NCI-H526 (cell line): ENCODE data around the gene MID1.

ENCODE experiments used
- DNase-seq, 2 experiments: peaks; one replicate each; lab custom pipeline; 2025; lab: John Stamatoyannopoulos, UW

MID1 gene

GRCh38 chrX:10533696-10534365 lies 86.6 kb downstream of the MID1 start:
- DNase-seq, result no peak

GRCh38 chrX:10531927-10532326 lies 88.5 kb downstream of the MID1 start:
- no peak for DNase-seq

GRCh38 chrX:10529344-10529743 lies 91.0 kb downstream of the MID1 start:
- no peak for DNase-seq

DNA sequence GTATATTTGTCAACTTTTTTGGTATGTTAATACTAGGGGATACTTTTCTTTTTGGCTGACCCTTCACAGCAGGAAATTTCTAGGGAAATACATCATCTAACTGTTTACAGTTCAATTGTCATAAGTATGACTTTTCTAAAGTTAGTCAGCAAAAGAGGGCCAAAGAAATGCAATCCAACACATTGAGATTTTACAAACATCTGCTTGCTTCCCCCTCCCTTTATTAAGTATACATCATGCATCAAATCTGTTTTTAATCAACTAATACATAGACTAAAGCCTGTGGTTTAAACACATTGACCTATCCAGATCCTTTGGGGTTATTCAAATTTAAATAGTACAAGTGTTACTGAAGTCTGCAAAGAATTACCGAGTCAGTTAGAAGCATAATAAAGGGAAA lies 93.9 kb downstream of the MID1 start:
- no peak for DNase-seq

DNA sequence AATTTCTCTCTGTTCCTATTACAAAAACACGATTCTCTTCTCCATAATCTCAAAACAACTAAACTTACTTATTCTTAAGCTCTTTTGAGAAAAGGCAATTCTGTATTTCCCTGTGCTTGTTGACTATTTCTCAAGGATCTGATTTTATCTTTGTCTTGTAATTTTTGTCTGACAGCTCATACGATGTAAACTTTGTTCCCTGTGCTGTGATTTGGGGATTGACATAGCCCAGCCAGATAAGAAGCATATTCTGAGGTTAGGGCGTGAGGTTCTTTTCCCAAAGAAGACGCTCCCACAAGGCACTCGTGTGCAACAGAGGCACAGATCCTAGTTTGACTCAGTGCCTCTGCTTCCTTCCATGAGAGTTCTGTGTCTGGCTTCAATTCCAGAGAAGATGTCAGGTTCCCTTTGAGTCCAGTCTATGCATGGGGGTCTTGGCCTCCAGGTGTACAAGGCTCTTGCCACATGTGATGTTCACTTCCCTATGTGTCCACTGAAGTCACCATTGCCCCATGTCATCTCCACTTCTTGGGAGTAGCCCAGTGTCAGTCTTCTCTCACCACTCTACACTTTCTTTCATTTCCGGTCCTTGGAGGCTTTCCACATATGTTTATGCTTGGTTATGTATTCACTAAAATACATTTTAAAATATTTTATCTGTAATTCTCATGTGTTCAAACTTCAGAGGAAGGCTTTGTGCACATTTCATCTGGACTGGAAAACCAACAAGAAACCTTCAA lies 94.8 kb downstream of the MID1 start:
- no peak for DNase-seq

- DNase-seq, result no peak
These were observed 95.8 kb downstream of the MID1 start for GRCh38 chrX:10524578-10524977.

DNA sequence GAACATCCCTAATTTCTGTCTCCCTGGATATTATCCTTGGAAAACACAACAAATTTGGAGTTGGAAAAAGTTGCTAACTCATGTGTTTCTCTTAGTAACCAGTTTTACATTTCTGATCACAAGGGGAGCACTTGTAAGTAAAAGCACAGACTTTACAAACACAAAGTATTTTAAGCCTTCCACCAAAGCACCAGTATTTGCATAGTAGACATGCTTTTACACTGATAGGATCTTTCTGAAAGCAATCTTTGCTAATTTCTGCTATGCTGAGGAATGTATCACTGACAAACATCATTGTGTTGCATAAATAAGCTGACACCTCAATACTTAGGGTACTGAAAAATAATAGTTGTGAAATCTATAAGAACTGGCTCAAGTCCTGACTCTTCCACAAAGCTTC lies 100.6 kb downstream of the MID1 start:
- no peak for DNase-seq

- no peak for DNase-seq
These were observed 101.1 kb downstream of the MID1 start for GRCh38 chrX:10519278-10519677.

DNA sequence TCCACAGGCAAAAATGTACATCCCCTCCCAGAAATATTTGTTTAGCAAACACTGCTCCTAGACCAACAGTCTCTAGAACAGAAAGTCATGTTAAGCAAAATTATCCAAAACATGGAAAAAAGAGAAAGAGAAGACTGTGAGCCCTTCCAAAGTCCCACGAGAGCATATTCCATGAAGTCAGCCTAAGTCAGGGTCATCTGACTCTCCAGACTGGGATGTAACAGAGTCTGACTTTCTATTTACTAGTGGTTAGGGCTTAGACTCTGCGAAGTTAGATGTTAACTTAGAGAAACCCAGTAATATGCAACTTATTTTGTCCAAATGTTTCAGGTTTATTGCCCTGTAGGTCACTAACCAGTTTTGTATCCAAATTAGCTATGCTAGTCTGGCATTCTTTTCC lies 102.3 kb downstream of the MID1 start:
- no peak for DNase-seq

DNA sequence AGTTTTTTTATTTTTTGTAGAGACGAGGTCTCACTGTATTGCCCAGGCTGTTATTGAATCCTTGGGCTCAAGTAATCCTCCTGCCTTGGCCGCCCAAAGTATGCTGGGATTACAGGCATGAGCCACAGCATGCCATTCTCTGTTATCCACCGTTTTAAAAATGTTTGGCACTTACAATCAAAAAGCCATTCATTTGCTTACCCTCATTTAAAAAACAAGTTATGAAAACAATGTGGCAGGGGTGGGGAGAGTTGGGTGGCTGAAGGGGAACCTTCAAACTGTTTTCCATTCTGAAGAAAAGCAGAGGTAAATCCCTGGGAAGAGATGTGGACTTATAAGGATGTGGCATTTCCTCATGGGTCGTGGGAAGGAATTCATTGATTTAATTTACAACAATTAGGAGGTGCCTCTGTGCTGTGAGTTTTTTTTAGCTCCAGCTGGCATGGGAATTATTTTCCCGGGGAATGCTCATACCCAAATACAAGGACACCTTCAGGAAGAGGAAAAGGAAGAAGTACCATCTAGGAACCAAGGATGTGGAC lies 103.5 kb downstream of the MID1 start:
- no peak for DNase-seq

- no peak for DNase-seq
These were observed 105.5 kb downstream of the MID1 start for GRCh38 chrX:10514891-10515290.

- DNase-seq, result no peak
These were observed 106.4 kb downstream of the MID1 start for GRCh38 chrX:10513974-10514373.

GRCh38 chrX:10512741-10513140 lies 107.6 kb downstream of the MID1 start:
- DNase-seq, result no peak

DNA sequence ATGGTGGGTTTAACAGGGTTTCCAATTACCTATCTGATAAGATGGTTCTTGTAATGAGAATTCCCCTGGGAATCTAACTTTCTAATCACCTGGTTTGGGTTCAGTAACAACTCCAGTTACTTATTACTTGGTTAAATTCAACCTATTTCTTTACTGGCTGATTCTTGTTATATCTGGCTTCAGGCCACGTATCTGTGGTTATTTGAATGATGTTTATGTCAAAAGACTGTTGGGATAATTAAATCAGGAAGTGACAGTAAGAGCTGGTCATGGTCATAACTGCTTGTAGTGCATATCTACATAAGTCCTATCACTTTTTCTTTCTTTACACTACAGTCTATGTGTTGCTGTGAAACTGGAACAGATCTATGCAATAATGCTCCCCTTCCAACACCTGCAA lies 108.1 kb downstream of the MID1 start:
- peak in 1 of 2 experiments; percentile 4 for DNase-seq

DNA sequence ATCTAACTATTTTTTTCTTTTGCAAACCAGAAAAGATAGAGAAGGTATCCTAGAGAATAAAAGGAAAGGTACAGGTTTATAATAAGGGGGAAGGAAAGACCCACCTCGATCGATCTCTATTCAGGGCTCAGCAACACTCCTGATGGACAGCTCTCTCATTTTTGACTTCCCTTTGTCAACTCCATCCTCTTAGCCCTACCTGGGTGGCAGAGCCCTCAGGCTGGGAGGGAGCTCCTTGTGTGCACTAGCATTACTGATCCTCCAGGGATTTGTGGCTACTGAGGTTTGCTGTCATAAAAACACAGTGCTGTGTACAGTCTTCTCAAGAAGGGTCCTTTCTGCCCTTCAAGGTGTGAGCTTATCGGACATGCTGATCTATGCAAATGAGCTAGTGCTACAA lies 111.0 kb downstream of the MID1 start:
- peak in 1 of 2 experiments; percentile 23 for DNase-seq

- DNase-seq, result no peak
These were observed 111.5 kb downstream of the MID1 start for GRCh38 chrX:10508891-10509290.

- no peak for DNase-seq
These were observed 112.5 kb downstream of the MID1 start for GRCh38 chrX:10507876-10508275.

GRCh38 chrX:10507181-10507580 lies 113.2 kb downstream of the MID1 start:
- DNase-seq, result no peak

DNA sequence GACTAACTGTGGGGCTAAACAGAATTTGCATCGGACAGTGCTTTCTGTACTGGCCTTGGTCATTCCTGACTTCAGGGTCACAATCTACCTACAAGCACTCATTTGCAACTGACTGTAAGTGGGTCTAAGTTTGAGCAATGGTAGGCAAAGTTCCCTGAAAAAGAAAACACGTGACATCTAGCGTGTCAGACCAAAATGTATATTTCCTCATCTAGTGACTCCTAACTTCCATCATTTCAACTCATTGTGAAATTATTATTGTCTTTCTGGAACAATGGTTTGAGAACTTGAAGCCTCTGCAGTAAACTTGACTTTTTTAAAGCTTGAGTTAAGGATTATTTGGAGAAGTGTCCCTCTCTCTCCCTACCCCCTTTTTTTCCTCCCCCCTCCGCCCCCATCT lies 113.6 kb downstream of the MID1 start:
- no peak for DNase-seq

GRCh38 chrX:10505726-10506125 lies 114.7 kb downstream of the MID1 start:
- no peak for DNase-seq

- DNase-seq, result no peak
These were observed 117.4 kb downstream of the MID1 start for GRCh38 chrX:10502961-10503360.

DNA sequence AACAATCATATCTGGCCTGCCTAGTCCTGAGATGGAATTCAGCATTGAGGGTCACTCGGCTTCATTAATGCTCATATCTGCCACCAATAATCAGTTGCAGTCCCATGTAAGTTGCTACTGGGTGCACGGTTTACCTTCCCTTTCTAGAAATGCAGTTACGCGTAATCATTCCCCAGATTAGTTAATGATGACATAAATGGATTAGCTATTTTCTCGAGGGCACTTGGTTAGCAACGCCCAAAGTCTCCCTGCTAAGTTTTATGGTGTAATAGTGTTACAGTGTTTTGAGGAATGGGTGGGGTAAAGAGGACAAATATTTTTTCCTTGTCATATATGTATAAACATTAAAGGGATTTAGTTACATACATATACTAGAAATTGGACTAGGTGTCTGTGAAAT lies 118.8 kb downstream of the MID1 start:
- no peak for DNase-seq

DNA sequence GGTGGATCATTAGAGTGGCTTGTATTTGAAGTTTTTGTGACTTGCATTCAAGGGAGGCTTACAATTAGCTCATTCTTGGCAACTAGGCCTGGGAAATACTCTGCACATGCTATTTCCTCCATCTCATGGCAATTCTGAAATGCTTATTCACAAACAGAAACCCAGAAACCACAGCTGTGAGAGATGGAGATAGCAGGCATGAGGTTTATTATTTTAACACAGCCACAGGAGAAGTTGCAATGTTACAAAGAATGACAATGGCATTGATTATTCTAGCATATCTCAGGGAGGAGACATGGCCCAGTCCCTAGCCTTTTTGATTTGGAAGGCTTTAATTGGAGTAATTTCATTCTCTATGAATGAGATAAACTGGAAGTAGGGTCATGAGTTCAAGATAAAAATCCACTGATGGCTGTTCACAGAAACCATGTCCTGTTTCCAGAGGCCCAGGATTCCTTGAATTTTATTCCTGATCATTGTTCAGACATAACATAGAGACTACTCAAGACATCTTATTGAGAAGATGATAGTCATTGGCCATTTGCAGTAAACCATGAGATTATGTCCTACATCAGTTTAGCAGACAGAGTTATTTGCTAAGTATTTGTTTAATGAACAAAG lies 123.9 kb downstream of the MID1 start:
- DNase-seq, result no peak
